ENCODE data around the gene FAM167B. TPM values are rescaled to one million over a fixed set of nuclear protein-coding genes. Genes with fewer than 3 reads are reported as not detected.

FAM167B gene
- polyA plus RNA-seq, 1 donor, result 2.8 TPM

DNA sequence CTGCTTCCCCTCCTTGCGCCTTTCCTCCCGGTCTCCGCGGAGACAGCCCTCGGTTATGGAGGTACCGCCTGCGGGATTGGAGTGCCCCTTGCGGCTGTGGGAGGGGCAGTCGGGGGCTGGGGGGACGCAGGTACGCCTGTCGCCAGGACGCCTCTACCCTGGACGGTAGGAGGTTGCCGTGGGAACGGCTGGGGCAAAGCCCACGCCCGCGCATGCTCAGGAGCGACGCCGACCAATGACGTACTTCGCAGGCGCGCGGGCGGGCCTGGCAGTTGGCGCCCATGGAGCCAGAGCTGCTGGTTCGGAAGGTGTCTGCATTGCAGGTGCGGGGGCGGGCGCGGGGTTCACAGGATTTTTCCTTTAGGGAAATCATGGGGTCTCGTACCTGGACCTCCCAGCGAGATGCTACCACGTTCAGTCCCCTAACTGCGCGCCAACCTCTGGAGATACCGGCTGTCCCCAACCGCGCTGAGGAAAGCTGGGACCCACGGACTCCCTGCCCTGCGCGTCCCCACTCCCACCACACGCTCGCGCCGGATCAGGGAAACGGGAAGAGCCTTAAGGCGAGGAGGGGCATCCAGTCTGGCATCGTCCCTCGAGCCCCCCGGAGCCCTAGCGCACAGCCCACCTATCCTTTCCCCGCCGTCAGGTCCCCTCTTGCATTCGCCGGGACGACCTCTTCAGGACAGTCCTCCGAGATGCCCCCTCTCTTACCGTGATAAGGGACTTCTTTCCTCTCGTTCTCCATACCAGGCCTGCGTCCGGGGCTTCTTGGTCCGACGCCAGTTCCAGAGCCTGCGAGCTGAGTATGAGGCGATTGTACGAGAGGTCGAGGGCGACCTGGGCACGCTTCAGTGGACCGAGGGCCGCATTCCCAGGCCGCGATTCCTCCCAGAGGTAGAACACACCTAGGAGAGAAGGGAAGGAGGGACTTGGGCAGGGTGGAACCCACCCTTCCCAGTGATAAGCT, 41.3 kb upstream of the FAM167B start, which contains the start of gene IQCC:
Gene IQCC, plus strand, starts transcription at position 271 of the 970 bp plus-strand sequence. Its CDS starts 11 bp downstream, at position 282.
- WGBS (ENCODE audit: insufficient coverage, low lambda C conversion rate), result no CpG with 5 or more reads among the region's 77 CpGs
- Histone ChIP-seq H3K9me3 (ENCODE audit: control insufficient read depth, low read depth, low read length) (peaks cover 2% of the 10 kb centered on the region), H3K27me3 (ENCODE audit: control insufficient read depth, insufficient read depth, low read length) (no peaks in the 10 kb centered on the region), H3K4me3 (ENCODE audit: low read length) (peak within 1 kb of the TSS; percentile 77), H3K36me3 (ENCODE audit: control insufficient read depth, insufficient read depth, low read length) (no peaks in the 10 kb centered on the region), H3K4me1 (ENCODE audit: control insufficient read depth, insufficient read depth, low read length) (peaks cover 20% of the 10 kb centered on the region), H3K27ac (ENCODE audit: low read length) (no peak within 1 kb of the TSS)
- peak; percentile 88 to 90 for DNase-seq

- H3K27me3 ChIP-seq (ENCODE audit: control insufficient read depth, insufficient read depth, low read length), result no peaks in the 10 kb centered on the region
- H3K27ac ChIP-seq (ENCODE audit: low read length), result peak overlapping the region; percentile 16
- no peak overlapping the region for H3K4me3 ChIP-seq (ENCODE audit: low read length)
- no peak for DNase-seq
- no peaks in the 10 kb centered on the region for H3K9me3 ChIP-seq (ENCODE audit: control insufficient read depth, low read depth, low read length)
- WGBS (ENCODE audit: insufficient coverage, low lambda C conversion rate), result no CpG with 5 or more reads among the region's 6 CpGs
- peaks cover 9% of the 10 kb centered on the region for H3K4me1 ChIP-seq (ENCODE audit: control insufficient read depth, insufficient read depth, low read length)
- H3K36me3 ChIP-seq (ENCODE audit: control insufficient read depth, insufficient read depth, low read length), result no peaks in the 10 kb centered on the region
Measured at GRCh38 chr1:32208469-32208868, 38.6 kb upstream of the FAM167B start.

GRCh38 chr1:32208891-32209328, 38.1 kb upstream of the FAM167B start, which contains the start of gene DCDC2B:
TSS of gene DCDC2B (plus strand) at chr1:32209089. CDS start at chr1:32209094, 5 bp downstream.
- Histone ChIP-seq H3K4me1 (ENCODE audit: control insufficient read depth, insufficient read depth, low read length) (peaks cover 9% of the 10 kb centered on the region), H3K27me3 (ENCODE audit: control insufficient read depth, insufficient read depth, low read length) (no peaks in the 10 kb centered on the region), H3K27ac (ENCODE audit: low read length) (peak within 1 kb of the TSS; percentile 16), H3K9me3 (ENCODE audit: control insufficient read depth, low read depth, low read length) (no peaks in the 10 kb centered on the region), H3K36me3 (ENCODE audit: control insufficient read depth, insufficient read depth, low read length) (no peaks in the 10 kb centered on the region), H3K4me3 (ENCODE audit: low read length) (no peak within 1 kb of the TSS)
- no CpG with 5 or more reads among the region's 5 CpGs for WGBS (ENCODE audit: insufficient coverage, low lambda C conversion rate)
- DNase-seq, result peak; percentile 79 to 91

DNA sequence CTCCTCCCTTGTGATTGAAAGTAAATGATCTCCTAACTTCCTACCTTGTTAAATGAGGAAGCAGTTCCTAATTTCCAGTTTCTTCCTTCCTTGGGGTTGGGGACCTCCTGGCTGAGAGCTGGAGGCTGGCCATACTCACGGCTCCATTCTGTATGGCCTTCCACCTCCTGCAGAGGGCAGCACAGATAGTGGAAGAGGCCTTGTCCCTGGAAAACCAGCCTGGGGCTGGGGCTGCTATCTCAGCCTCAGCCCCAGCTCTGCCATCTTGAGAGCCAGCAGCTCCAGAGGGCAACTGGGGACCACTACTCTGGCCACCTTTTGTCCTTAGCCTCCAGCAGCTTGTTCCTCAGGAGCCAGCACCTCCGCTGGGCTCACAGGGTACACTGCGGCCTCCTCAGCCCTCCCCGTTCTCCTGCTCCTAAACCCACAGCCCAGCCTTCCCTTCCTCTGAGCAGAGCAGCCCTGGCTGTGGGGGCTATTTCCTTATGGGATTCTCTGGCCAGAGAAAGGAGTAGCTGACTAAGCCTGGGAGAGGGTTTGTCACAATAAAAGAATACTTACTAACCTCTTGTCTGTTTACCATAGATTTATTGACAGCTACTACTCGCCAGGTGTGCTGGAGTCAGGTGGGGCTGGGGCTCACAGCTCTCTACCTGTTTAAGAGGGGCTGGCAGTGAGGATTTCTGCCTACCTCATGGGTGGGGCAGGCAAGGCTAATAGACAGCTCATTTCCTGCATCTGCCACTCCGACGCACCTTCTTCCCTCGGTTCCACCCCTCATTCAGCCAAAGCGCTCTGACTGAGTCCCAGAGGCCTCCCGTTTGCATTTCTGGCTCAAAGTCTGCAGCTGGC, 31.2 kb upstream of the FAM167B start:
- peak; percentile 63 to 75 for DNase-seq
- Histone ChIP-seq H3K4me1 (ENCODE audit: control insufficient read depth, insufficient read depth, low read length) (peaks cover 24% of the 10 kb centered on the region), H3K27me3 (ENCODE audit: control insufficient read depth, insufficient read depth, low read length) (no peaks in the 10 kb centered on the region), H3K27ac (ENCODE audit: low read length) (peak overlapping the region; percentile 83), H3K4me3 (ENCODE audit: low read length) (no peak overlapping the region), H3K9me3 (ENCODE audit: control insufficient read depth, low read depth, low read length) (no peaks in the 10 kb centered on the region), H3K36me3 (ENCODE audit: control insufficient read depth, insufficient read depth, low read length) (peaks cover 39% of the 10 kb centered on the region)
- no CpG with 5 or more reads among the region's 10 CpGs for WGBS (ENCODE audit: insufficient coverage, low lambda C conversion rate)

DNA sequence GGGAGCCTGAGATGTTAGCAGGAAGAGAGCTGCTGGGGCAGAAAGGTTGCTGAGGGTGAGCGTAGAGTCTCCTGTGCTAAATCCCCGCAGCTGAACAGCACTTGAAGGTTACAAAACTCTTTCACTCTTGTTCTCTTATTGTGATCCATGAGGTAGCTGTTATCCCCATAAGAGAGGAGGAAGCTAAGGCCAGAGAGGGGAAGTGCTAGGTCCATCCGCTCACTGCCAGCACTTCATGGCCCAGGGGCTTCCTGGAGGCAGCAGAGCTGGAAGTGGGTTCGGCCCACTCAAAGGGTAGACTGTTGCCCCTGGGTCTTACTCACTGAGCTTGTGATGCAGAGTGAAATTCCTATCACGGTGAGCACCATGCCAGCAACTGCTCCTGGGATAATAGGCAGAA, 30.5 kb upstream of the FAM167B start:
- no CpG with 5 or more reads among the region's 5 CpGs for WGBS (ENCODE audit: insufficient coverage, low lambda C conversion rate)
- no peak for DNase-seq
- Histone ChIP-seq H3K9me3 (ENCODE audit: control insufficient read depth, low read depth, low read length) (no peaks in the 10 kb centered on the region), H3K36me3 (ENCODE audit: control insufficient read depth, insufficient read depth, low read length) (peaks cover 39% of the 10 kb centered on the region), H3K4me3 (ENCODE audit: low read length) (no peak overlapping the region), H3K27ac (ENCODE audit: low read length) (peak overlapping the region; percentile 83), H3K4me1 (ENCODE audit: control insufficient read depth, insufficient read depth, low read length) (peaks cover 31% of the 10 kb centered on the region), H3K27me3 (ENCODE audit: control insufficient read depth, insufficient read depth, low read length) (no peaks in the 10 kb centered on the region)

DNA sequence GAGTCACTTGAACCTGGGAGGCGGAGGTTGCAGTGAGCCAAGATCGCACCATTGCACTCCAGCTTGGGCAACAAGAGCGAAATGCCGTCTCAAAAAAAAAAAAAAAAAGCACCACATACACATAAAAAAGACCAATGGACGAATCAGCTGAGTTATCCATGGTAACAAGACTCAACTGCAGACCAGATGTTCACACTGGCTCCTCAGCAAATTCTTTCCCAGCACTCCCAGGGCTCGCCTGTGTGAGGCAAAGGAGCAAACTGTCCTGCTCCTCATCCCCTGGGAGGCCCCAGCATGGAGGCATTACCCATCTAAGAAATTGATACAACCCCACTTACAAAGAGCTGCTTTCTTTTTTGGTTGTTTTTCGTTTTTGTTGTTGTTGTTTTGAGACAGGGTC, 28.0 kb upstream of the FAM167B start:
- peaks cover 39% of the 10 kb centered on the region for H3K4me1 ChIP-seq (ENCODE audit: control insufficient read depth, insufficient read depth, low read length)
- DNase-seq, result no peak
- no peak overlapping the region for H3K4me3 ChIP-seq (ENCODE audit: low read length)
- H3K9me3 ChIP-seq (ENCODE audit: control insufficient read depth, low read depth, low read length), result no peaks in the 10 kb centered on the region
- no peak overlapping the region for H3K27ac ChIP-seq (ENCODE audit: low read length)
- WGBS (ENCODE audit: insufficient coverage, low lambda C conversion rate), result 80% methylated on average over 1 of the region's 7 CpGs
- no peaks in the 10 kb centered on the region for H3K27me3 ChIP-seq (ENCODE audit: control insufficient read depth, insufficient read depth, low read length)
- H3K36me3 ChIP-seq (ENCODE audit: control insufficient read depth, insufficient read depth, low read length), result peaks cover 41% of the 10 kb centered on the region

DNA sequence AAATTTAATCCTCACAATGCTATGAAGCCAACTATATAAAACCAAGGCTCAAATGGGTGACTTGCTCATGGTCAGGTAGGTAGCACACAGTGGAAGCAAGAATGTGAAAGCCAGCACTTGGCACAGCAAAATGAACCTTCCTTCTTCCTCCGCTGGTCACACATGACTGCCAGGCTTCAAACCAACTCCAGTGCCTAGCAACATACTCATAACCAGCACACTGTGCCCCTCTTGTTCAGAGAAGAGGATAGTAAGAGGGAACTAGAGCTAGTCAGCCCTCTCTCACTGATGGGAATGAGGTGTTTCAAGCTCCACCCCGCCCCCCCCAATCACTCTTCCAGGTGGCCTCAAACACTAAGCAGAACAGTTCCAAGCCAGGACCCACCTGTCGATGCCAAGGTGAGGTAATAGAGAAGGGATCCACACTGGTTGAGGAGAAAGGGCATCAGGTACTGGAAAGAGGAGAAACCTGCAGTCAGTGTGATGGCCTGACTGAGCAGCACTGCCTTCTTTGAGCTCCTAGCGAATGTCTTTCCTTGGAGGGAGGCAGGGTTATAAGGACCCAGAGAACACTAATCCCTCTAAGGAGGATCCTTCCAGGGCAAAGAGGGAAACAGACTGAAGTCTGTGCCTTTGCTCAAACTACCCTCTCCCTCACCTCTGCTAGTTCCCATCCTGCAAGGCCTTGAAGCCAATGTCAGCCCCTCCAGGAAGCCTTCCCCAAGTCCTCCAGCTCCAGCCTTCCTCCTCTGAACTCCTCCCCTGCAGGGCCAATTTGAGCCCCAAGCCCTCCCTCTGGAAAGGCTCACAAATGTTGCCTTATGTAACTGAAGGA, 26.1 kb upstream of the FAM167B start:
- peak overlapping the region; percentile 98 for H3K4me3 ChIP-seq (ENCODE audit: low read length)
- no peaks in the 10 kb centered on the region for H3K9me3 ChIP-seq (ENCODE audit: control insufficient read depth, low read depth, low read length)
- no peaks in the 10 kb centered on the region for H3K27me3 ChIP-seq (ENCODE audit: control insufficient read depth, insufficient read depth, low read length)
- peak in 1 of 2 donors; percentile 8 for DNase-seq
- peaks cover 40% of the 10 kb centered on the region for H3K36me3 ChIP-seq (ENCODE audit: control insufficient read depth, insufficient read depth, low read length)
- peaks cover 29% of the 10 kb centered on the region for H3K4me1 ChIP-seq (ENCODE audit: control insufficient read depth, insufficient read depth, low read length)
- no CpG with 5 or more reads among the region's 4 CpGs for WGBS (ENCODE audit: insufficient coverage, low lambda C conversion rate)
- no peak overlapping the region for H3K27ac ChIP-seq (ENCODE audit: low read length)

GRCh38 chr1:32221581-32221979, 25.4 kb upstream of the FAM167B start:
- peaks cover 41% of the 10 kb centered on the region for H3K36me3 ChIP-seq (ENCODE audit: control insufficient read depth, insufficient read depth, low read length)
- no peaks in the 10 kb centered on the region for H3K9me3 ChIP-seq (ENCODE audit: control insufficient read depth, low read depth, low read length)
- H3K27me3 ChIP-seq (ENCODE audit: control insufficient read depth, insufficient read depth, low read length), result no peaks in the 10 kb centered on the region
- peak overlapping the region; percentile 98 for H3K4me3 ChIP-seq (ENCODE audit: low read length)
- H3K27ac ChIP-seq (ENCODE audit: low read length), result peak overlapping the region; percentile 80
- peaks cover 24% of the 10 kb centered on the region for H3K4me1 ChIP-seq (ENCODE audit: control insufficient read depth, insufficient read depth, low read length)
- WGBS (ENCODE audit: insufficient coverage, low lambda C conversion rate), result no CpG with 5 or more reads among the region's 13 CpGs
- DNase-seq, result no peak

DNA sequence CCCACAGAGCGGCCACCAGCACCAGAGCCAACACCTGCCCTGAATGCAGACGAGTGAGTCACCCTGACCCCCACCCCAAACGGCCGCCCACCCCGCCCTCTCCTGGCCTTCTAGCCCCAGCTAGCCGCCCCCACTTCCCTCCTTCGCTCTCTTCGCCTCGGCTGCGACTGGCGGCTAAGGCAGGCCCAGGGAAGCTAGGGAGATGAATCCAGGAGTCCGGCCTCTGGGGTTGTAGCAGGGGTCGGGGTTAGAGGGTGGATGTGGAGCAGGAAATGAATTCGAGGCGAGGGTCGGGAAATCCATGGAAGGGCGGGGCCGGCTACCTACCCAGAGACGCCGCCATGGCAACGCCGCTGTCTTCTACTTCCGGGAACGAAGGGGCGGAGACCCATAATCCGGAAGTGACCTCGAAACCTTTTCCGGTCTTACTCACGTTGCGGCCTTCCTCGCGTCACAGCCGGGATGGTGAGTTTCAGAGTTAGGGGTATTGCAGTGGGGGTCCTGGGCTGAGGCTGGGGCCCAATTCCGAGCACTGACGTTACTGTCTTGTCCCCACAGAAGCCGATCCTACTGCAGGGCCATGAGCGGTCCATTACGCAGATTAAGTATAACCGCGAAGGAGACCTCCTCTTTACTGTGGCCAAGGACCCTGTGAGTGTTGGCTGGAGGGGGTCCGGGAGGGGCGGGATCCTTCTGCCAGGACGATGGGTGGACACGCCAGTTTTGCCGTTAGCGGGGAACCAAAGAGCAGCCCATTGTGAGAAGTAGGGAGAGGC, 24.9 kb upstream of the FAM167B start, which contains the start of the genes EIF3I and TMEM234:
Gene EIF3I, plus strand, starts transcription at position 428 of the 776 bp plus-strand sequence. Its CDS starts 35 bp downstream, at position 463.
Gene TMEM234, minus strand, starts transcription at position 374 of the 776 bp plus-strand sequence. Its CDS starts 31 bp downstream, at position 343.
- no peaks in the 10 kb centered on the region for H3K27me3 ChIP-seq (ENCODE audit: control insufficient read depth, insufficient read depth, low read length)
- no peaks in the 10 kb centered on the region for H3K9me3 ChIP-seq (ENCODE audit: control insufficient read depth, low read depth, low read length)
- no CpG with 5 or more reads among the region's 46 CpGs for WGBS (ENCODE audit: insufficient coverage, low lambda C conversion rate)
- peak within 1 kb of the TSS; percentile 80 for H3K27ac ChIP-seq (ENCODE audit: low read length)
- peaks cover 19% of the 10 kb centered on the region for H3K4me1 ChIP-seq (ENCODE audit: control insufficient read depth, insufficient read depth, low read length)
- DNase-seq, result peak; percentile 91 to 93
- peak within 1 kb of the TSS; percentile 98 for H3K4me3 ChIP-seq (ENCODE audit: low read length)
- peaks cover 39% of the 10 kb centered on the region for H3K36me3 ChIP-seq (ENCODE audit: control insufficient read depth, insufficient read depth, low read length)

Data from large intestine (tissue), 3 donors.